ENCODE data around the gene SPATS2L. TPM values are rescaled to one million over a fixed set of nuclear protein-coding genes. Genes with fewer than 3 reads are reported as not detected.

SPATS2L gene
- total RNA-seq, 1 donor from 2014 or later, result 44.2 TPM

Other genes starting within 250 kb of the SPATS2L start
- gene KCTD18, start 203.4 kb downstream of the SPATS2L start, total RNA-seq, result 16.2 and 17.4 TPM in 2 replicates
- 26.0 and 27.8 TPM in 2 replicates for gene SGO2, start 219.5 kb downstream of the SPATS2L start, total RNA-seq

Data from T-helper 1 cell treated with Interleukin-12 subunit alpha and Interleukin-12 subunit beta and Interleukin-4 antibody, amounts not matched to agents 30 ng/mL and 1 ng/mL, for 36 hours (primary cell).